Stomach (tissue), 4 donors: Measurements from ENCODE around the gene CCDC137.

ENCODE experiments used
- EP300 ChIP-seq: sonication (generic); formaldehyde crosslinking; IDR thresholded peaks from one replicate; pipeline ENCODE4 v1.6.1; 2017; ENCODE audit warnings: antibody characterized with exemption
- POLR2AphosphoS5 ChIP-seq, 3 donors: sonication (generic); formaldehyde crosslinking; IDR thresholded peaks; one replicate each; pipeline ENCODE4 v1.6.1; 2016; ENCODE audit warnings: antibody characterized with exemption in 3 of 3
- TF ChIP-seq, protein P1 (sequence below), 7 experiments: fragments of 450-650 bp in 4 of 7; fragments of 200-600 bp in 3 of 7; sonication (generic) in 3 of 7; IDR thresholded peaks; one replicate each; pipeline ENCODE4 v1.5.1; 2016 to 2019; ENCODE audit warnings: antibody characterized with exemption in 7 of 7, control low read depth in 2 of 7, mild to moderate bottlenecking in 1 of 7

DNA sequence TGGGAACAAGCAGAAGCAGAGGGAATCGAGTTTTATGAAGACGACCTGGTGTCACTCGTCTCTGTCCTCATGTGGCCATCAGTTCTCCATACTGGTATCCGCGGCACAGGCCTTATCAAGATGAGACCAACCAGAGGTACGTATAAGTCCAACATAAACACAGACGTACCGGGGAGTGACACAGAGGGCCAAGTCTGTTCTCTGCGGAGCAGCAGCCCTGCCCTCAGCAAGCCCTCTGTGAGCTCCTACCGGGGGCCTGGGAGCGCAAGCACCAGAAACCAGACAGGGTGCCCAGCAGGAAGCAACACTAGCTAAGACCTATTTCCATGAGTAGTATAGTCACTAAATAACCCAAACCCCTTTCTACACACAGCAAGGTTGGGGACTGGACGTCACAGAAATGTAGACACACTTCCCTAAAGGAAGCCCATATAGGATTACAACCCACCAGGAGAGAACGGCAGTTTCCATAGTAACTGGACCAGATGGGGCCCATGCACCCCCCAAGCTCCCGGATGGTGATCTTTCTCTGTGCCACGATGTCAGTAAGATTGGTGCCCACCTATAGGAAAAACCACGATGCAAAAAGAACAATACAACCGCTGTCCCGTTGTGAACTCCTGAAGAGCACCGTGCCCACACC, 16.1 kb downstream of the CCDC137 start:
- TF ChIP-seq, protein P1, sequence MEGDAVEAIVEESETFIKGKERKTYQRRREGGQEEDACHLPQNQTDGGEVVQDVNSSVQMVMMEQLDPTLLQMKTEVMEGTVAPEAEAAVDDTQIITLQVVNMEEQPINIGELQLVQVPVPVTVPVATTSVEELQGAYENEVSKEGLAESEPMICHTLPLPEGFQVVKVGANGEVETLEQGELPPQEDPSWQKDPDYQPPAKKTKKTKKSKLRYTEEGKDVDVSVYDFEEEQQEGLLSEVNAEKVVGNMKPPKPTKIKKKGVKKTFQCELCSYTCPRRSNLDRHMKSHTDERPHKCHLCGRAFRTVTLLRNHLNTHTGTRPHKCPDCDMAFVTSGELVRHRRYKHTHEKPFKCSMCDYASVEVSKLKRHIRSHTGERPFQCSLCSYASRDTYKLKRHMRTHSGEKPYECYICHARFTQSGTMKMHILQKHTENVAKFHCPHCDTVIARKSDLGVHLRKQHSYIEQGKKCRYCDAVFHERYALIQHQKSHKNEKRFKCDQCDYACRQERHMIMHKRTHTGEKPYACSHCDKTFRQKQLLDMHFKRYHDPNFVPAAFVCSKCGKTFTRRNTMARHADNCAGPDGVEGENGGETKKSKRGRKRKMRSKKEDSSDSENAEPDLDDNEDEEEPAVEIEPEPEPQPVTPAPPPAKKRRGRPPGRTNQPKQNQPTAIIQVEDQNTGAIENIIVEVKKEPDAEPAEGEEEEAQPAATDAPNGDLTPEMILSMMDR (IDR thresholded peaks at IDR 0.05) = no peak
- TF ChIP-seq EP300 (no peak), POLR2AphosphoS5 (IDR thresholded peaks at IDR 0.05) (no peak)
